Upper lobe of right lung (tissue), 1 donor: ENCODE results near the gene MECR. TPM values are rescaled to one million over a fixed set of nuclear protein-coding genes. Genes with fewer than 3 reads are reported as not detected.
A peak's percentile ranks its signal among the peaks of the same experiment; 100 is the strongest.

Experiments used
- ATAC-seq: fragments of 200-7000 bp; cut with Tn5 transposase; one replicate; pipeline ENCODE4 v1.9.1; 2020; ENCODE audit warnings: mild to moderate bottlenecking, moderate library complexity
- DNase-seq: peaks from one replicate; pipeline ENCODE4 v3.0.0-alpha.2; 2020
- H3K27ac ChIP-seq: fragments of 200-600 bp; one replicate; pipeline ENCODE4 v1.8.0; 2022
- H3K27me3 ChIP-seq: fragments of 200-600 bp; one replicate; pipeline ENCODE4 v1.8.0; 2022; ENCODE audit warnings: mild to moderate bottlenecking
- H3K36me3 ChIP-seq: fragments of 200-600 bp; one replicate; pipeline ENCODE4 v1.8.0; 2022
- H3K4me1 ChIP-seq: fragments of 200-600 bp; one replicate; pipeline ENCODE4 v1.8.0; 2022
- H3K4me3 ChIP-seq: fragments of 200-600 bp; one replicate; pipeline ENCODE4 v1.8.0; 2022; ENCODE audit warnings: mild to moderate bottlenecking
- H3K9me3 ChIP-seq: fragments of 200-600 bp; one replicate; pipeline ENCODE4 v1.8.0; 2022
- intact Hi-C: fragments of 100-400 bp; cut with DNase I; formaldehyde crosslinking; loops from one replicate; pipeline ENCODE4 v1.11.0; 2022
- long read RNA-seq: library from polyadenylated mRNA; unstranded; transcript quantifications from one replicate; pipeline ENCODE4 v2.0.0, GENCODE V29; 2021
- total RNA-seq: library from RNA; stranded (reverse); fragmentation: NEBNext Ultra II Directional; extraction: Animal tissue kit (Norgen Biotek cat#: 25700); gene quantifications from one replicate; pipeline ENCODE4 v1.2.1, GENCODE V29; 2021
- TF ChIP-seq, protein P1 (sequence below): fragments of 200-600 bp; IDR thresholded peaks from one replicate; pipeline ENCODE4 v1.8.0; 2022; ENCODE audit warnings: antibody characterized with exemption
- donor health status: DM: no; HTN: yes; CAD: no; lungs with severe emphysema.

MECR gene, protein sequence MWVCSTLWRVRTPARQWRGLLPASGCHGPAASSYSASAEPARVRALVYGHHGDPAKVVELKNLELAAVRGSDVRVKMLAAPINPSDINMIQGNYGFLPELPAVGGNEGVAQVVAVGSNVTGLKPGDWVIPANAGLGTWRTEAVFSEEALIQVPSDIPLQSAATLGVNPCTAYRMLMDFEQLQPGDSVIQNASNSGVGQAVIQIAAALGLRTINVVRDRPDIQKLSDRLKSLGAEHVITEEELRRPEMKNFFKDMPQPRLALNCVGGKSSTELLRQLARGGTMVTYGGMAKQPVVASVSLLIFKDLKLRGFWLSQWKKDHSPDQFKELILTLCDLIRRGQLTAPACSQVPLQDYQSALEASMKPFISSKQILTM
- total RNA-seq = 16.5 TPM
- long read RNA-seq, transcript MECR-201 (10 exons, 1,353 nt) = major isoform, 20 of 31 reads
- long read RNA-seq, partial matches to known transcripts = 3 of 31 reads
- long read RNA-seq, other reads (novel, unspliced or antisense) = 7 of 31 reads

DNA sequence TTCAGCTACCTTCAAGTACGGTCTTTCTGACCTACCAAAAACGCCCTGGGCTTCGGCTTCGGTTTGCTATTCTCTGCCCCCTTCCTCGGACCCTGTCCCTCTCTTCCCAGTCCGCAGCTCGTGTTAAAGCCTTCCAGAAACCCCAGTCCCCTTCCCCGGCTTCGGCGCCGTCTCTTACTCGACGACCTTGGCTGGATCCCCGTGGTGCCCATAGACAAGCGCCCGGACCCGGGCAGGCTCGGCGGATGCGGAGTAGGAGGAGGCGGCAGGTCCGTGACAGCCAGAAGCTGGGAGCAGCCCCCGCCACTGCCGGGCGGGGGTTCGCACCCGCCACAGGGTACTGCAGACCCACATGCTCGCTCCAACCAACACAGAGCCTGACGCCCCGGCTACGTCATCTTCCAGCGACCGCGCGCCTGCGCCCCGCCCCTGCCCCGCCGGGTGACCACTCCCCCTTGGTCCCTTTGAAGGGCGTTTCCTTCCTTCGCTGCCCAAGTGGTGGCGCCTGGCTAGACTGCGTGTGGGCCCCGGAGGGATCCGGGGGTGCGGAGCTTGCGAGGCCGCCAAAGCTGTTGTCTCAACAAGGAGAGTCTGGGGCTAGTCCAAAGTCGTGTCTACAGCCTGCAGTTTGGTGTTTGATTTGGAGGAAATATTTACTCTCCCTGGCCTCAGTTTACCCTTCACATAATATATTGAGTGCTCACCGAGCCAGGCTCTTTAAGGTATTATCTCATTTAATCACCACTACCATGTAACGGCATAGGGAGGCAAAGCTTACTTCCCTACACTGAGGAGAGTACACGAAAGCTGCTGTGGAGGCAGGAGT, at the start of gene MECR:
Gene MECR, minus strand, starts transcription at position 382 of the 826 bp plus-strand sequence. Its CDS starts 28 bp downstream, at position 354.
- no peaks in the 10 kb centered on the region for H3K36me3 ChIP-seq
- peak within 1 kb of the TSS; percentile 88 for H3K4me3 ChIP-seq
- TF ChIP-seq, protein P1, sequence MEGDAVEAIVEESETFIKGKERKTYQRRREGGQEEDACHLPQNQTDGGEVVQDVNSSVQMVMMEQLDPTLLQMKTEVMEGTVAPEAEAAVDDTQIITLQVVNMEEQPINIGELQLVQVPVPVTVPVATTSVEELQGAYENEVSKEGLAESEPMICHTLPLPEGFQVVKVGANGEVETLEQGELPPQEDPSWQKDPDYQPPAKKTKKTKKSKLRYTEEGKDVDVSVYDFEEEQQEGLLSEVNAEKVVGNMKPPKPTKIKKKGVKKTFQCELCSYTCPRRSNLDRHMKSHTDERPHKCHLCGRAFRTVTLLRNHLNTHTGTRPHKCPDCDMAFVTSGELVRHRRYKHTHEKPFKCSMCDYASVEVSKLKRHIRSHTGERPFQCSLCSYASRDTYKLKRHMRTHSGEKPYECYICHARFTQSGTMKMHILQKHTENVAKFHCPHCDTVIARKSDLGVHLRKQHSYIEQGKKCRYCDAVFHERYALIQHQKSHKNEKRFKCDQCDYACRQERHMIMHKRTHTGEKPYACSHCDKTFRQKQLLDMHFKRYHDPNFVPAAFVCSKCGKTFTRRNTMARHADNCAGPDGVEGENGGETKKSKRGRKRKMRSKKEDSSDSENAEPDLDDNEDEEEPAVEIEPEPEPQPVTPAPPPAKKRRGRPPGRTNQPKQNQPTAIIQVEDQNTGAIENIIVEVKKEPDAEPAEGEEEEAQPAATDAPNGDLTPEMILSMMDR = no peak
- DNase-seq (peak; percentile 97), ATAC-seq (peak; percentile 99)
- H3K27me3 ChIP-seq = no peaks in the 10 kb centered on the region
- no peaks in the 10 kb centered on the region for H3K9me3 ChIP-seq
- H3K27ac ChIP-seq = peak within 1 kb of the TSS; percentile 80
- intact Hi-C loops = no loop called here
- no peaks in the 10 kb centered on the region for H3K4me1 ChIP-seq

DNA sequence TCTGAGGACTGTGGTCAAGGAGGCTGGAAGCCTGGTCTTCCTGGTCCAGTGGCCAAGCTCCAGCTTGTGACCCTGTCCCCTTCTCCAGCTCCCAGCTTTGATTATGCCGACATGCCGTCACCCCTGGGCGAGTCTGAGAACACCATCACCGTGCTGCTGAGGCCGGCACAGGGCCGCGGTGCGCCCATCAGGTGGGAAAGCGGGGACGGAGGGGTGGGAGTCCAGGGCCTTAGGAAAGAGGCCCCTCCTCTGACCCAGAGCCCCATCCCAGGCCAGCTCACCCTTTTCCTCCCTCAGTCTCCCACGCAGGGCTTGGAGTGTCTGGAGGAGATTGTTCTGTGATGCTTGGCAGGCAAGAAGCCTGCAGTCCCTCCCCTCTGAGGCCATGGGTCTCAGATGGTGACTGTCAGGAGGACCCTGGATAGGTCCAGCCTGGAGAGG, 49.2 kb upstream of the MECR start:
- Histone ChIP-seq H3K27me3 (no peaks in the 10 kb centered on the region), H3K27ac (no peak overlapping the region), H3K36me3 (peaks cover 24% of the 10 kb centered on the region), H3K4me1 (no peaks in the 10 kb centered on the region), H3K9me3 (no peaks in the 10 kb centered on the region), H3K4me3 (no peak overlapping the region)
- TF ChIP-seq, protein P1 = no peak
- ATAC-seq = no peak
- no peak for DNase-seq
- intact Hi-C loops = no loop called here

DNA sequence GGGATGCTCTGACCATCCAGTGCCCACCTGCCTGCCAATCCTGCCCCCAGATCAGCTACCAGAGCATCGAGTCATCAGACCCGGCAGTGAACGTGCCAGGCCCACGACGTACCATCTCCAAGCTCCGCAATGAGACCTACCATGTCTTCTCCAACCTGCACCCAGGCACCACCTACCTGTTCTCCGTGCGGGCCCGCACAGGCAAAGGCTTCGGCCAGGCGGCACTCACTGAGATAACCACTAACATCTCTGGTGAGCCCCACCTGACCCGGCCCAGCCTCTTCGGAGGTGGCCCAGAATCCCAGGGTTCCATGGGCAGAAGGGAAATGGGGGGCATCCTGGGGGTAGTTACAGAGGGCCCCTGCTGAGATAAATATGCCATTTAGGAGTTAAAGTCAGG, 48.7 kb upstream of the MECR start:
- no peak overlapping the region for H3K4me3 ChIP-seq
- TF ChIP-seq, protein P1 = no peak

DNA sequence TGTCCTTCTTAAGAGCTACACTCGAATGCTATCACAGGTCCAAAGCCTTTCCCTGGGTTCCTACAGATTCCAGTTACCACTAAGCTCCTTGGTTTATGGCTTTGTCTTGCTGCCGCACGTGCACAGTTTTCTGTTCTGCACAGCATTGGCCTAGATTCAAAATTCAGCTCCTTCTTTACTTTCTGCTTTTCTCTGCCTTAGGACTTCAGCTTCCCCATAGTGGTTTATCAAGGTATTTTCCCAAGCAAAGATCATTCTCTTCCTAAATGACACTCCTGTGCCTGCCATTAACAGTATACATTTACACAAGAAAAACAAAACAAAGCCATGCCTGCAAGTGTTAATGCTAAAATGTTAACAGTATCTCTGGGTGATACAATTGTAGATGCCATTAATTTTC, 47.4 kb upstream of the MECR start:
- intact Hi-C loops = no loop called here
- ATAC-seq (no peak), DNase-seq (no peak)
- Histone ChIP-seq H3K27ac (no peak overlapping the region), H3K36me3 (peaks cover 24% of the 10 kb centered on the region), H3K27me3 (no peaks in the 10 kb centered on the region), H3K4me1 (no peaks in the 10 kb centered on the region), H3K9me3 (no peaks in the 10 kb centered on the region), H3K4me3 (no peak overlapping the region)
- TF ChIP-seq, protein P1 = no peak

More for the DNA sequence above, 48.7 kb upstream of the MECR start:
- Histone ChIP-seq H3K9me3 (no peaks in the 10 kb centered on the region), H3K27ac (no peak overlapping the region), H3K36me3 (peaks cover 24% of the 10 kb centered on the region), H3K4me1 (no peaks in the 10 kb centered on the region), H3K27me3 (no peaks in the 10 kb centered on the region)
- ATAC-seq = no peak
- no peak for DNase-seq
- intact Hi-C loops = no loop called here

DNA sequence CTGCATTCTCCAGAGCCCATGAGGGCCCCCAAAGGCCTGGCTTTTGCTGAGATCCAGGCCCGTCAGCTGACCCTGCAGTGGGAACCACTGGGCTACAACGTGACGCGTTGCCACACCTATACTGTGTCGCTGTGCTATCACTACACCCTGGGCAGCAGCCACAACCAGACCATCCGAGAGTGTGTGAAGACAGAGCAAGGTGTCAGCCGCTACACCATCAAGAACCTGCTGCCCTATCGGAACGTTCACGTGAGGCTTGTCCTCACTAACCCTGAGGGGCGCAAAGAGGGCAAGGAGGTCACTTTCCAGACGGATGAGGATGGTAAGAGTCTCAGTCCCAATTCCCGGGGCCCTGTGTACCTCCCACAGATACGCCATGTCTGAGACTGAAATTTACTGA, 44.7 kb upstream of the MECR start:
- no peaks in the 10 kb centered on the region for H3K27me3 ChIP-seq
- H3K36me3 ChIP-seq = peaks cover 24% of the 10 kb centered on the region
- no peak overlapping the region for H3K4me3 ChIP-seq
- ATAC-seq (no peak), DNase-seq (no peak)
- intact Hi-C loops = no loop called here
- no peaks in the 10 kb centered on the region for H3K9me3 ChIP-seq
- TF ChIP-seq, protein P1 = no peak
- H3K27ac ChIP-seq = no peak overlapping the region
- peaks cover 12% of the 10 kb centered on the region for H3K4me1 ChIP-seq
